Measurements from ENCODE around the gene USP28.

The USP28 gene

GRCh38 chr11:113864410-113864809, 11.0 kb downstream of the USP28 start:
- H3K27ac ChIP-seq = no peak overlapping the region
- no peak for TF ChIP-seq CTCF (conservative IDR thresholded peaks at IDR 0.05)
- TF ChIP-seq ZFX (IDR thresholded peaks at IDR 0.05) = no peak

GRCh38 chr11:113862435-113862834, 12.9 kb downstream of the USP28 start:
- TF ChIP-seq ZFX (IDR thresholded peaks at IDR 0.05) (no peak), CTCF (conservative IDR thresholded peaks at IDR 0.05) (no peak)
- no peak overlapping the region for H3K27ac ChIP-seq

- TF ChIP-seq CTCF (conservative IDR thresholded peaks at IDR 0.05) (no peak), ZFX (IDR thresholded peaks at IDR 0.05) (no peak)
- no peak overlapping the region for H3K27ac ChIP-seq
Measured at GRCh38 chr11:113859665-113860064, 15.7 kb downstream of the USP28 start.

GRCh38 chr11:113856966-113857759, 18.2 kb downstream of the USP28 start:
- no peak overlapping the region for H3K27ac ChIP-seq
- TF ChIP-seq ZFX (IDR thresholded peaks at IDR 0.05) = no peak
- no peak for TF ChIP-seq CTCF (conservative IDR thresholded peaks at IDR 0.05)

- no peak overlapping the region for H3K27ac ChIP-seq
- no peak for TF ChIP-seq ZFX (IDR thresholded peaks at IDR 0.05)
- no peak for TF ChIP-seq CTCF (conservative IDR thresholded peaks at IDR 0.05)
Measured at GRCh38 chr11:113855803-113856202, 19.6 kb downstream of the USP28 start.

GRCh38 chr11:113850188-113850587, 25.2 kb downstream of the USP28 start:
- H3K27ac ChIP-seq = no peak overlapping the region
- TF ChIP-seq ZFX (IDR thresholded peaks at IDR 0.05) = no peak
- no peak for TF ChIP-seq CTCF (conservative IDR thresholded peaks at IDR 0.05)

- TF ChIP-seq CTCF (conservative IDR thresholded peaks at IDR 0.05) (no peak), ZFX (IDR thresholded peaks at IDR 0.05) (no peak)
- no peak overlapping the region for H3K27ac ChIP-seq
Measured at GRCh38 chr11:113849713-113850112, 25.7 kb downstream of the USP28 start.
